GM23338 (cell line): ENCODE results near the gene FAM20C. TPM values are rescaled to one million over a fixed set of nuclear protein-coding genes. Genes with fewer than 3 reads are reported as not detected.

ENCODE experiments used
- CTCF ChIP-seq, 2 experiments: fragments of 200-600 bp in 1 of 2; sonication (generic) in 1 of 2; conservative IDR thresholded peaks; 2 replicates each; pipeline versions ENCODE4 v1.5.1 to v1.6.1; 2016 to 2017; ENCODE audit warnings: antibody characterized with exemption in 2 of 2, low read depth in 2 of 2, mild to moderate bottlenecking in 2 of 2, moderate library complexity in 1 of 2
- ETS1 ChIP-seq: IDR thresholded peaks from 2 replicates; pipeline ENCODE4 v1.6.1; 2016; ENCODE audit warnings: antibody characterized with exemption
- EZH2 ChIP-seq: fragments of 200-600 bp; sonication (generic); IDR thresholded peaks from one replicate; pipeline ENCODE4 v1.8.0; 2017; ENCODE audit warnings: antibody characterized with exemption, mild to moderate bottlenecking, low read depth; ENCODE audit not compliant: unreplicated experiment
- NANOG ChIP-seq: IDR thresholded peaks from 2 replicates; pipeline ENCODE4 v1.6.1; 2016; ENCODE audit warnings: antibody characterized with exemption, borderline replicate concordance
- POLR2AphosphoS5 ChIP-seq: IDR thresholded peaks from 2 replicates; pipeline ENCODE4 v1.6.1; 2016; ENCODE audit warnings: antibody characterized with exemption, low read depth
- ZNF462 ChIP-seq: fragments of 250-450 bp; sonication (Bioruptor Pico); IDR thresholded peaks from 2 replicates; pipeline ENCODE4 v1.5.0; 2020; ENCODE audit warnings: mild to moderate bottlenecking, moderate library complexity
- polyA plus RNA-seq: library from polyadenylated mRNA; unstranded; fragments of >200 nt; fragmentation: Nextera tagmentation; extraction: Ambion mirVana; gene quantifications from 2 replicates; pipeline ENCODE4 v1.2.1, GENCODE V29; 2016
- total RNA-seq: library from RNA; depleted of rRNA; stranded (reverse); fragments of >200 nt; shearing (Covaris generic); gene quantifications from 2 replicates; pipeline ENCODE4 v1.2.3, GENCODE V29; 2014

FAM20C gene
- total and polyA plus RNA-seq, 2 experiments from 2014 or later: 7.6 to 24.8 TPM

GRCh38 chr7:235576-236395 lies 43.4 kb downstream of the FAM20C start (continued):
- TF ChIP-seq ZNF462 (no peak), NANOG (no peak), POLR2AphosphoS5 (no peak), ETS1 (no peak), CTCF (conservative IDR thresholded peaks at IDR 0.05; ENCODE audit: low read depth in 2 of 2) (no peak), EZH2 (no peak)
